H1 (cell line): ENCODE results near the gene IQCF2.

Experiments
- EP300 ChIP-seq, 2 experiments: IDR thresholded peaks; 1 replicate in 1 of 2; 2 replicates in 1 of 2; pipeline ENCODE4 v1.6.1; 2011 to 2012; ENCODE audit warnings: low read depth in 2 of 2, low read length in 2 of 2, mild to moderate bottlenecking in 2 of 2, borderline replicate concordance in 1 of 2, inconsistent platforms in 1 of 2, moderate library complexity in 1 of 2
- POLR2AphosphoS5 ChIP-seq: IDR thresholded peaks from 2 replicates; pipeline ENCODE4 v1.6.1; 2011; ENCODE audit warnings: low read depth, low read length
- TF ChIP-seq, protein P1 (sequence below), 3 experiments: IDR thresholded peaks; 1 replicate in 2 of 3; 2 replicates in 1 of 3; pipeline versions ENCODE4 v1.5.1 to v1.6.1; 2011; ENCODE audit warnings: low read length in 3 of 3, mild to moderate bottlenecking in 3 of 3, inconsistent platforms in 2 of 3, low read depth in 1 of 3, moderate library complexity in 1 of 3; ENCODE audit not compliant: insufficient read depth in 1 of 3; ENCODE audit errors: control extremely low read depth in 1 of 3

DNA sequence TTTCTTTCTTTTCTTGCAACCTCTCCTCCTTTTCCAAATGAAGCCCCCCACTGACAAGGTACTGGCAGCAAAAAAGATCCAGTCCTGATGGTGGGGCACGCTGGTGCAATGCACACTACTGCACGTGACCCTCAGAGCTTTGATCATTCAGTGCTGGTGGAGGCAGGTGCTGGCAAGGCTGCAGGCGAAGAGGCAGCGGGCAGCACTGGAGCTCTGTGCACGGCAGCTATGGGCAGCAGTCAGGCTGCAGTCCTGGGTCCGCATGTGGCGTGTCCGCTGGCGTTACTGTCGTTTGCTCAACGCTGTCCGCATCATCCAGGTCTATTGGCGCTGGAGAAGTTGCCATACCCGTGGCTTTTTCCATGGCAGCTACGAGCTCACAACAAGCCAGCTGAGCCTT lies 42.3 kb upstream of the IQCF2 start:
- TF ChIP-seq, protein P1, sequence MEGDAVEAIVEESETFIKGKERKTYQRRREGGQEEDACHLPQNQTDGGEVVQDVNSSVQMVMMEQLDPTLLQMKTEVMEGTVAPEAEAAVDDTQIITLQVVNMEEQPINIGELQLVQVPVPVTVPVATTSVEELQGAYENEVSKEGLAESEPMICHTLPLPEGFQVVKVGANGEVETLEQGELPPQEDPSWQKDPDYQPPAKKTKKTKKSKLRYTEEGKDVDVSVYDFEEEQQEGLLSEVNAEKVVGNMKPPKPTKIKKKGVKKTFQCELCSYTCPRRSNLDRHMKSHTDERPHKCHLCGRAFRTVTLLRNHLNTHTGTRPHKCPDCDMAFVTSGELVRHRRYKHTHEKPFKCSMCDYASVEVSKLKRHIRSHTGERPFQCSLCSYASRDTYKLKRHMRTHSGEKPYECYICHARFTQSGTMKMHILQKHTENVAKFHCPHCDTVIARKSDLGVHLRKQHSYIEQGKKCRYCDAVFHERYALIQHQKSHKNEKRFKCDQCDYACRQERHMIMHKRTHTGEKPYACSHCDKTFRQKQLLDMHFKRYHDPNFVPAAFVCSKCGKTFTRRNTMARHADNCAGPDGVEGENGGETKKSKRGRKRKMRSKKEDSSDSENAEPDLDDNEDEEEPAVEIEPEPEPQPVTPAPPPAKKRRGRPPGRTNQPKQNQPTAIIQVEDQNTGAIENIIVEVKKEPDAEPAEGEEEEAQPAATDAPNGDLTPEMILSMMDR (IDR thresholded peaks at IDR 0.05; ENCODE audit: control extremely low read depth in 1 of 3, insufficient read depth in 1 of 3, low read depth in 1 of 3, low read length in 3 of 3) = no peak
- TF ChIP-seq EP300 (IDR thresholded peaks at IDR 0.05; ENCODE audit: borderline replicate concordance in 1 of 2, low read depth in 2 of 2, low read length in 2 of 2) (no peak), POLR2AphosphoS5 (no peak)
